Measurements from ENCODE around the gene FEZ2. TPM values are rescaled to one million over a fixed set of nuclear protein-coding genes. Genes with fewer than 3 reads are reported as not detected.
"Not testable (repeated sequence)": the region's sequence is repeated elsewhere in the genome, so short reads cannot be mapped to it uniquely, and the experiment has no call there.

FEZ2 gene
- total RNA-seq, 4 donors from 2014 or later, result 42.4 to 93.8 (median 61.1) TPM

DNA sequence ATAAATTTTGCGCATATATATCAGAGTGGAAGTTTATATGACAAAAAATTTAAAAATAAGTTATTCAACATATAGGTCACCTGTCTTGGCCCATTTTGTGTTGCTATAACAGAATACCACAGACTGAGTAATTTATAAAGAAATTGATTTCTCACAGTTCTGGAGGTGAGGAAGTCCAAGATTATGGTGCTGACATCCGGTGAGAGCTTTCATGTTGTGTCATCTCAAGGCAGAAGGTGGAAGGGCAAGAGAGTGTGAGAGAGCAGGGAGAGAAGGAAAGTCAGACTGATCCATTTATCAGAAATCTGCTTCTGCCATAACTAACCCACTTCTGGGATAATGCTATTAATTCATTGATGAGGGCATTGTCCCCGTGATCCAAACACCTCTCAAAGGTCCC is 9.0 kb upstream of the FEZ2 start:
- 72 to 74% methylated on average over 3 of the region's 3 CpGs for WGBS, 2 donors
- Histone ChIP-seq H3K9me3 (no peaks in the 10 kb centered on the region), H3K36me3 (no peaks in the 10 kb centered on the region), H3K4me3 (no peak overlapping the region), H3K4me1 (no peaks in the 10 kb centered on the region), H3K27ac (no peak overlapping the region), H3K27me3 (no peaks in the 10 kb centered on the region)
- no peak for DNase-seq (ENCODE audit: low spot score in 2 of 2)
- no peak for TF ChIP-seq EP300 (IDR thresholded peaks at IDR 0.05)
- TF ChIP-seq CTCF (IDR thresholded peaks at IDR 0.05), result no peak
- TF ChIP-seq POLR2A (IDR thresholded peaks at IDR 0.05), result no peak

DNA sequence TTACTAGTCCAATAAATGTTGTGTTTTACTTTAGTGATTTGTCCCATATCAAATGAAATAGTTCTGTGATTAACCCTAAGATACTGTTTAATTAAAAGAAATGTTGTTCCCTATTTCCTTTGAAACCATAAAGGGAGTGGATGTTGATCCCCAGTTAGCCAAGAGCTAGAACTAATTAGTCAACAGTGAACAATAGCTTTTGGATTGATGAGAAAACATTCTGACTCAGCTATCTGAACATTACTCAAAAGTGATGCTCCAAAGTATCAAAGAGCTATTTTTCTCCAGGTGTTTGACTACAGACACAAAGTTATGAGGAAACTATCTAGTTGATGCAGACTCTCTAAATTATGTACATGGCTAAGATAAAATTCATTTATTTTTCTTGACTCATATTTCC is 7.3 kb upstream of the FEZ2 start:
- H3K27ac ChIP-seq, result no peak overlapping the region
- H3K27me3 ChIP-seq, result no peaks in the 10 kb centered on the region
- no peaks in the 10 kb centered on the region for H3K36me3 ChIP-seq
- H3K4me3 ChIP-seq, result no peak overlapping the region
- no peak for DNase-seq (ENCODE audit: low spot score in 2 of 2)
- no peak for TF ChIP-seq POLR2A (IDR thresholded peaks at IDR 0.05)
- no peak for TF ChIP-seq EP300 (IDR thresholded peaks at IDR 0.05)
- H3K9me3 ChIP-seq, result no peaks in the 10 kb centered on the region
- no peaks in the 10 kb centered on the region for H3K4me1 ChIP-seq

DNA sequence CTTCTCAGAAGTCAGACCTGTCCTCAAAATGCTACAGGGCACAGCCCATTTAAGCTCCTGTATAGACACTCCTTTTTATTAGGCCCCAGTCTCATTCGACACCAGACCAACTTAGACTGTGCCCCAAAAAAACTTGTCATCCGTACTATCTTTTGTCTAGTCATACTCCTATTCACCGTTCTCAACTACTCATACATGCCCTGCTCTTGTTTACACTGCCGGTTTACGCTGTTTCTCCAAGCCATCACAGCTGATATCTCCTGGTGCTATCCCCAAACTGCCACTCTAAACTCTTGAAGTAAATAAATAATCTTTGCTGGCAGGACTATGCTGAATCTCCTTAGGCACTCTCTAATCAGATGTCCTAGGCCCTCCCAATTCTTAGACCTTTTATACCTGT is 5.7 kb upstream of the FEZ2 start:
- not testable (repeated sequence) for H3K4me1 ChIP-seq; H3K36me3 ChIP-seq; DNase-seq (ENCODE audit: low spot score in 2 of 2); H3K9me3 ChIP-seq; H3K27ac ChIP-seq; H3K27me3 ChIP-seq; H3K4me3 ChIP-seq
- WGBS, 2 donors, result 88 to 93% methylated on average over 5 of the region's 5 CpGs

DNA sequence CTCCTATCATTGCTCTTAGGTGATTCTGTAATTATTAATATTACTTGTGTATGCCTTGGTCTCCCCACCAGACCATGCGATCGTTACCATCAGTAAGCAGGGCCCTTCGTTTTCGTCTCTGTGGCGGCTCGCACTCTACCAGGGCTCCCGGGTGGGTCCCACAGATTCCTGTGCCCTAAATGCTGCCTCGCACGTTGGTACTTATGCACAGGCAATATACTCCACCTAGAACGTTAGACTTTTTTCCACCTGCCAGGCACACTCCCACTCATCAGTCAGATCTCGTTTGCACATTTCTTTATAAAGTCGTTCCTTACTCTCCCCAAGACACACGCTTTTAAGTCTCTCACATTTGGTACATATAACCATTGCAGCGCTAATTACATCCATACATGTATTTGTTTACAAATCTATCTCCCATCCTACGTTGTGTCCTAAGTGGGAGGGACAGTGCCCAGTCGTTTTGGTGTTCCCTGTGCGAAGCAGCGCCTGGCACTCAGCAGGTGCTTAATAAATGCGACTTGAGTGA is 901 bp downstream of the FEZ2 start:
- 32 to 33% methylated on average over 19 of the region's 19 CpGs for WGBS, 2 donors
- H3K36me3 ChIP-seq, result no peaks in the 10 kb centered on the region
- peaks cover 0 to 25% (median 11%) of the 10 kb centered on the region in 4 donors for H3K4me1 ChIP-seq

GRCh38 chr2:36596397-36596796 is 1.6 kb downstream of the FEZ2 start:
- H3K9me3 ChIP-seq, result no peaks in the 10 kb centered on the region
- no peaks in the 10 kb centered on the region for H3K36me3 ChIP-seq
- 95% methylated on average over 12 of the region's 12 CpGs for WGBS, 2 donors
- H3K27ac ChIP-seq, result no peak overlapping the region
- H3K27me3 ChIP-seq, result no peaks in the 10 kb centered on the region
- H3K4me1 ChIP-seq, result peaks cover 0 to 31% (median 11%) of the 10 kb centered on the region in 4 donors
- TF ChIP-seq CTCF (IDR thresholded peaks at IDR 0.05), result no peak
- no peak for TF ChIP-seq EP300 (IDR thresholded peaks at IDR 0.05)
- no peak for TF ChIP-seq POLR2A (IDR thresholded peaks at IDR 0.05)
- peak overlapping the region in 2 of 4 donors; percentile 100 for H3K4me3 ChIP-seq
- DNase-seq (ENCODE audit: low spot score in 2 of 2), result no peak

More for the DNA sequence above, 901 bp downstream of the FEZ2 start:
- Histone ChIP-seq H3K27ac (peak overlapping the region in 3 of 4 donors; percentile 96 to 99 (median 97)), H3K4me3 (peak overlapping the region; percentile 100), H3K9me3 (no peaks in the 10 kb centered on the region), H3K27me3 (no peaks in the 10 kb centered on the region)
- no peak for DNase-seq (ENCODE audit: low spot score in 2 of 2)
- TF ChIP-seq CTCF (IDR thresholded peaks at IDR 0.05) (no peak), POLR2A (IDR thresholded peaks at IDR 0.05) (no peak), EP300 (IDR thresholded peaks at IDR 0.05) (no peak)

DNA sequence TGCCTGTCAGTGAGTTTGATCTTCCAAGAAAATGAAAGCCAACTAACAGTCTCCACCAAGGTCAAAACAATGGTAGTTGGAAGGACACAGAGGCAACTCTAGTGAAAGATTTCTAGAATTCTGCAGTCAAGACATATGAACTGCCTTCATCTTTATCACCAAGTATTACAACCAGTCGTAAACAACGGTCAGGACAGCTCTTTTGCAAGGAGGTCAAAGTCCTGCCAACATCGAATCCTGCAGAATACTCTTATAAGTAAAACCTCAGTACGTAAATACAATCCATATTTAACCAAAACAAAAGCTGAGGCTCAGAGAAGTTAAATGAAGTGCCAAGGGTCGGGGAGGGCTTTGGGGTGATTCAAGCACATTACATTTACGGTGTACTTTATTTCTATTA is 3.1 kb downstream of the FEZ2 start:
- 88 to 91% methylated on average over 6 of the region's 6 CpGs for WGBS, 2 donors
- Histone ChIP-seq H3K4me1 (peaks cover 0 to 44% (median 11%) of the 10 kb centered on the region in 4 donors), H3K4me3 (no peak overlapping the region), H3K27ac (no peak overlapping the region), H3K9me3 (no peaks in the 10 kb centered on the region), H3K27me3 (no peaks in the 10 kb centered on the region), H3K36me3 (peaks cover 0 to 8% (median 0%) of the 10 kb centered on the region in 3 donors)
- no peak for DNase-seq (ENCODE audit: low spot score in 2 of 2)
- no peak for TF ChIP-seq EP300 (IDR thresholded peaks at IDR 0.05)
- no peak for TF ChIP-seq POLR2A (IDR thresholded peaks at IDR 0.05)
- TF ChIP-seq CTCF (IDR thresholded peaks at IDR 0.05), result no peak

Data from tibial nerve (tissue), 4 donors.